Uterus (tissue), 2 donors: ENCODE measurements around the gene MKX.

Experiments used
- POLR2A ChIP-seq, 2 donors: fragments of 450-650 bp; IDR thresholded peaks; one replicate each; pipeline ENCODE4 v1.6.1; 2016; ENCODE audit warnings: antibody characterized with exemption in 2 of 2, mild to moderate bottlenecking in 1 of 2, moderate library complexity in 1 of 2
- TF ChIP-seq, protein P1 (sequence below), 4 experiments: fragments of 200-600 bp in 2 of 4; fragments of 450-650 bp in 2 of 4; sonication (generic) in 2 of 4; IDR thresholded peaks; one replicate each; pipeline ENCODE4 v1.5.1; 2016 to 2019; ENCODE audit warnings: antibody characterized with exemption in 4 of 4, mild to moderate bottlenecking in 2 of 4, moderate library complexity in 1 of 4

GRCh38 chr10:27687743-27688142, 57.9 kb downstream of the MKX start:
- TF ChIP-seq, protein P1, sequence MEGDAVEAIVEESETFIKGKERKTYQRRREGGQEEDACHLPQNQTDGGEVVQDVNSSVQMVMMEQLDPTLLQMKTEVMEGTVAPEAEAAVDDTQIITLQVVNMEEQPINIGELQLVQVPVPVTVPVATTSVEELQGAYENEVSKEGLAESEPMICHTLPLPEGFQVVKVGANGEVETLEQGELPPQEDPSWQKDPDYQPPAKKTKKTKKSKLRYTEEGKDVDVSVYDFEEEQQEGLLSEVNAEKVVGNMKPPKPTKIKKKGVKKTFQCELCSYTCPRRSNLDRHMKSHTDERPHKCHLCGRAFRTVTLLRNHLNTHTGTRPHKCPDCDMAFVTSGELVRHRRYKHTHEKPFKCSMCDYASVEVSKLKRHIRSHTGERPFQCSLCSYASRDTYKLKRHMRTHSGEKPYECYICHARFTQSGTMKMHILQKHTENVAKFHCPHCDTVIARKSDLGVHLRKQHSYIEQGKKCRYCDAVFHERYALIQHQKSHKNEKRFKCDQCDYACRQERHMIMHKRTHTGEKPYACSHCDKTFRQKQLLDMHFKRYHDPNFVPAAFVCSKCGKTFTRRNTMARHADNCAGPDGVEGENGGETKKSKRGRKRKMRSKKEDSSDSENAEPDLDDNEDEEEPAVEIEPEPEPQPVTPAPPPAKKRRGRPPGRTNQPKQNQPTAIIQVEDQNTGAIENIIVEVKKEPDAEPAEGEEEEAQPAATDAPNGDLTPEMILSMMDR (IDR thresholded peaks at IDR 0.05) = no peak
- no peak for TF ChIP-seq POLR2A (IDR thresholded peaks at IDR 0.05)
